HepG2 (cell line): Measurements from ENCODE around the gene TRPV5. TPM values are rescaled to one million over a fixed set of nuclear protein-coding genes. Genes with fewer than 3 reads are reported as not detected.

Experiments
- ATAC-seq: fragments of 200-7000 bp; cut with Tn5 transposase; 3 replicates; pipeline ENCODE4 v1.9.1; 2020; ENCODE audit warnings: mild to moderate bottlenecking, moderate library complexity
- BruUV-seq: library from RNA; stranded (reverse); fragments of 400-500 nt; replicated peaks from 2 replicates; lab custom pipeline; 2021; lab: Mats Ljungman, UMichigan
- CTCF ChIA-PET: fragments of 300-600 bp; formaldehyde crosslinking; extraction: SDS; loops from one replicate; lab custom pipeline; 2021; ENCODE audit warnings: low total read pairs, inconsistent platforms, low intra/inter-chr PET ratio; lab: Yijun Ruan, JAX
- POLR2A ChIA-PET: fragments of 350-600 bp; sonication (Branson Sonifier 250); formaldehyde crosslinking; loops from one replicate; lab custom pipeline; 2020; ENCODE audit warnings: antibody characterized with exemption, inconsistent platforms; lab: Yijun Ruan, JAX
- DNase-seq: peaks from one replicate; pipeline ENCODE4 v3.0.0-alpha.2; 2015; ENCODE audit warnings: low spot score
- FAIRE-seq: peaks from 3 replicates; lab custom pipeline; 2011; peaks lifted over from hg19 to GRCh38; lab: Jason Lieb, UNC
- H2AFZ ChIP-seq: one replicate; pipeline ENCODE4 v1.6.1; 2011; ENCODE audit warnings: low read length, inconsistent platforms
- H3K27ac ChIP-seq: fragments of 300-600 bp; 3 replicates; pipeline ENCODE4 v1.8.0; 2011; ENCODE audit warnings: mixed run types, mild to moderate bottlenecking, mixed read lengths, low read length, inconsistent platforms; ENCODE audit not compliant: insufficient read depth; ENCODE audit errors: extremely low read length
- H3K27me3 ChIP-seq, 2 experiments: fragments of 200-600 bp in 1 of 2; 2 replicates in 1 of 2; 3 replicates in 1 of 2; pipeline versions ENCODE4 v1.6.0 to v1.8.0; 2011; ENCODE audit warnings: low read length in 2 of 2, mild to moderate bottlenecking in 2 of 2, moderate library complexity in 2 of 2, inconsistent platforms in 1 of 2; ENCODE audit not compliant: insufficient read depth in 2 of 2, control insufficient read depth in 1 of 2
- H3K36me3 ChIP-seq, 2 experiments: fragments of 200-600 bp in 1 of 2; replicated peaks in 1 of 2; 2 replicates in 1 of 2; 3 replicates in 1 of 2; pipeline versions ENCODE4 v1.5.1 to v1.8.0; 2011; ENCODE audit warnings: low read length in 2 of 2, inconsistent platforms in 1 of 2; ENCODE audit not compliant: insufficient read depth in 2 of 2, control insufficient read depth in 1 of 2
- H3K4me1 ChIP-seq: 2 replicates; pipeline ENCODE4 v1.5.1; 2012; ENCODE audit warnings: low read length, inconsistent platforms; ENCODE audit not compliant: insufficient read depth
- H3K4me2 ChIP-seq: 2 replicates; pipeline ENCODE4 v1.6.0; 2011; ENCODE audit warnings: low read depth, low read length, inconsistent platforms
- H3K4me3 ChIP-seq, 3 experiments: fragments of 200-600 bp in 1 of 3; sonication (generic), shearing (Covaris generic) in 1 of 3; replicated peaks in 1 of 3; 2 replicates each; pipeline ENCODE4 v1.5.1; 2011 to 2016; ENCODE audit warnings: low read length in 3 of 3, inconsistent platforms in 2 of 3, low read depth in 2 of 3, mild to moderate bottlenecking in 2 of 3, control low read depth in 1 of 3, mixed read lengths in 1 of 3; ENCODE audit not compliant: insufficient read depth in 1 of 3
- H3K79me2 ChIP-seq: one replicate; pipeline ENCODE4 v1.6.1; 2011; ENCODE audit warnings: low read length, inconsistent platforms; ENCODE audit not compliant: insufficient read depth
- H3K9ac ChIP-seq: 2 replicates; pipeline ENCODE4 v1.6.0; 2011; ENCODE audit warnings: mild to moderate bottlenecking, low read depth, low read length, inconsistent platforms; ENCODE audit not compliant: insufficient read depth
- H3K9me3 ChIP-seq: 2 replicates; pipeline ENCODE4 v1.5.1; 2012; ENCODE audit warnings: mild to moderate bottlenecking, low read length
- H4K20me1 ChIP-seq: 2 replicates; pipeline ENCODE4 v1.6.0; 2011; ENCODE audit warnings: inconsistent platforms, mild to moderate bottlenecking, low read length, moderate library complexity; ENCODE audit not compliant: insufficient read depth
- ASH2L ChIP-seq: fragments of 300-600, 200-600 bp; sonication (generic); IDR thresholded peaks from 2 replicates; pipeline ENCODE4 v1.7.0; 2017; ENCODE audit warnings: low read depth, mild to moderate bottlenecking, moderate library complexity, mixed read lengths, low read length; ENCODE audit not compliant: insufficient read length
- FOXM1 ChIP-seq: sonication (generic); formaldehyde crosslinking; IDR thresholded peaks from 2 replicates; pipeline ENCODE4 v1.5.0; 2020; ENCODE audit warnings: missing genetic modification reagents
- KDM2A ChIP-seq: sonication (generic); formaldehyde crosslinking; IDR thresholded peaks from 2 replicates; pipeline ENCODE4 v1.4.0; 2020; ENCODE audit warnings: low read depth, missing genetic modification reagents, borderline replicate concordance
- MXD3 ChIP-seq: IDR thresholded peaks from 2 replicates; pipeline ENCODE4 v1.6.1; 2016; ENCODE audit warnings: mild to moderate bottlenecking, missing biosample characterization, missing genetic modification reagents
- MYC ChIP-seq: sonication (generic); formaldehyde crosslinking; IDR thresholded peaks from 2 replicates; pipeline ENCODE4 v1.9.0; 2021; ENCODE audit warnings: missing genetic modification reagents, borderline replicate concordance
- NFYC ChIP-seq: IDR thresholded peaks from 2 replicates; pipeline ENCODE4 v1.6.1; 2016; ENCODE audit warnings: missing genetic modification reagents, missing compliant biosample characterization
- PCBP1 ChIP-seq: fragments of 200-400 bp; formaldehyde crosslinking; IDR thresholded peaks from 2 replicates; pipeline ENCODE4 v1.6.1; 2017; ENCODE audit warnings: mild to moderate bottlenecking, low read depth, low read length, borderline replicate concordance
- RFX5 ChIP-seq: IDR thresholded peaks from 2 replicates; pipeline ENCODE4 v1.6.1; 2011; ENCODE audit warnings: low read depth, low read length, improper control_type of control experiment
- SMC3 ChIP-seq: IDR thresholded peaks from 2 replicates; pipeline ENCODE4 v1.6.1; 2011; ENCODE audit warnings: low read length, improper control_type of control experiment
- ZBTB7A ChIP-seq: sonication (generic); formaldehyde crosslinking; IDR thresholded peaks from 2 replicates; pipeline ENCODE4 v1.8.0; 2022; ENCODE audit warnings: mild to moderate bottlenecking, missing genetic modification reagents
- ZNF235 ChIP-seq: sonication (generic); formaldehyde crosslinking; IDR thresholded peaks from 2 replicates; pipeline ENCODE4 v1.8.1; 2023; ENCODE audit warnings: mild to moderate bottlenecking, missing genetic modification reagents, borderline replicate concordance
- ZNF557 ChIP-seq: sonication (generic); formaldehyde crosslinking; IDR thresholded peaks from 2 replicates; pipeline ENCODE4 v1.4.0; 2020; ENCODE audit warnings: missing genetic modification reagents
- ZNF660 ChIP-seq: sonication (generic); formaldehyde crosslinking; IDR thresholded peaks from 2 replicates; pipeline ENCODE4 v1.5.1; 2020; ENCODE audit warnings: mild to moderate bottlenecking, low read depth, missing genetic modification reagents, borderline replicate concordance
- ZNF777 ChIP-seq: sonication (generic); formaldehyde crosslinking; IDR thresholded peaks from 2 replicates; pipeline ENCODE4 v1.4.0; 2020; ENCODE audit warnings: missing genetic modification reagents
- WGBS: methylation state at CpG from one replicate; pipeline ENCODE4 v1.1.6; 2017; ENCODE audit warnings: low lambda C conversion rate; 5-methylcytosine and 5-hydroxymethylcytosine counted together
- in situ Hi-C: cut with HindIII; loops from 2 replicates; pipeline ENCODE4 v1.10.0; 2017; ENCODE audit warnings: low pct_unique_long_range_greater_than_20kb; ENCODE audit not compliant: extremely low pct_ligation_motif_present
- intact Hi-C: fragments of 100-400 bp; cut with micrococcal nuclease; formaldehyde crosslinking; loops from one replicate; pipeline ENCODE4 v1.10.0; 2022; ENCODE audit not compliant: unreplicated experiment
- polyA plus RNA-seq, 8 experiments: library from polyadenylated mRNA; depleted of rRNA in 3 of 8; stranded (reverse) in 7 of 8; unstranded in 1 of 8; fragments of >200 nt; fragmentation: Illumina TruSeq in 4 of 8; extraction: Trizol in 4 of 8; gene quantifications; 2 replicates each; pipeline versions ENCODE4 v1.2.1 to v1.2.3, GENCODE V29; 2011 to 2016; ENCODE audit warnings: low read depth in 4 of 8, missing spikeins in 1 of 8, mixed read lengths in 1 of 8; ENCODE audit not compliant: insufficient read depth in 1 of 8
- total RNA-seq, 5 experiments: library from RNA; depleted of rRNA; stranded (reverse); fragments of >200 nt; fragmentation: Illumina TruSeq; extraction: Trizol; gene quantifications; 2 replicates each; pipeline ENCODE4 v1.2.3, GENCODE V29; 2016; ENCODE audit warnings: low read depth in 1 of 5

TRPV5 gene
- total and polyA plus RNA-seq, 2 of the 13 experiments (the other 11 are each of a cell fraction or from before 2014, with no cell fraction given), result not detected

- TF ChIP-seq ZNF777 (CRISPR knock-in tag) (no peak), MYC (CRISPR knock-in tag) (no peak), FOXM1 (CRISPR knock-in tag) (no peak)
- TF ChIP-seq, all 625 proteins: peak for 0
These were observed 46.7 kb downstream of the TRPV5 start (continued) for GRCh38 chr7:142886866-142887265.

GRCh38 chr7:142885311-142886230, 48.0 kb downstream of the TRPV5 start, which contains the start of gene TRPV6:
Gene TRPV6, minus strand, starts transcription at chr7:142885745.
- in situ Hi-C loops (no loop called here), intact Hi-C loops (loop anchor here (10.0 kb wide), 1 partner anchor 119 kb away; no protein-coding TSS in a partner anchor)
- FAIRE-seq, result no peak
- 35% methylated on average over 3 of the region's 16 CpGs for WGBS
- TF ChIP-seq ZNF660 (CRISPR knock-in tag), result no peak
- TF ChIP-seq SMC3, result no peak
- no peak for TF ChIP-seq MXD3 (CRISPR knock-in tag)
- TF ChIP-seq ZNF557, result no peak
- TF ChIP-seq RFX5, result no peak
- TF ChIP-seq ASH2L, result no peak
- TF ChIP-seq ZNF235, result no peak
- TF ChIP-seq ZBTB7A (CRISPR knock-in tag), result no peak
- TF ChIP-seq NFYC (CRISPR knock-in tag), result no peak
- TF ChIP-seq PCBP1, result no peak
- no peak for TF ChIP-seq KDM2A (CRISPR knock-in tag)
- Histone ChIP-seq H4K20me1 (no peaks in the 10 kb centered on the region), H3K9me3 (no peaks in the 10 kb centered on the region), H3K79me2 (no peaks in the 10 kb centered on the region), H3K27me3 (peaks cover 0 to 11% of the 10 kb centered on the region in 2 experiments; a peak in 3 of 5 replicates), H3K27ac (no peak within 1 kb of the TSS), H3K4me3 (no peak within 1 kb of the TSS), H3K4me1 (no peaks in the 10 kb centered on the region), H3K9ac (no peak within 1 kb of the TSS), H3K36me3 (no peaks in the 10 kb centered on the region), H3K4me2 (no peak within 1 kb of the TSS), H2AFZ (no peak within 1 kb of the TSS)
- CTCF ChIA-PET, result no interaction called here
- no TSS peak for BruUV-seq
- ATAC-seq, result no peak; the same call in 1 of the 3 replicates
- DNase-seq, result no peak
- POLR2A ChIA-PET, result no interaction called here
